Stimulated activated CD4-positive, alpha-beta T cell treated with anti-CD3 and anti-CD28 coated beads, Interleukin-4, amount 100 ng/mL, for 1 hour (primary cell): ENCODE measurements around the gene CRAMP1.
"Not testable (repeated sequence)": the region's sequence is repeated elsewhere in the genome, so short reads cannot be mapped to it uniquely, and the experiment has no call there.

Experiments used
- DNase-seq: peaks from one replicate; pipeline ENCODE4 v3.0.0-alpha.2; 2020

Gene CRAMP1

GRCh38 chr16:1612320-1613111 is at the start of gene CRAMP1:
Gene CRAMP1, plus strand, starts transcription at chr16:1612360. Its CDS starts 2,280 bp downstream, at chr16:1614640.
- DNase-seq, result peak; percentile 14

DNA sequence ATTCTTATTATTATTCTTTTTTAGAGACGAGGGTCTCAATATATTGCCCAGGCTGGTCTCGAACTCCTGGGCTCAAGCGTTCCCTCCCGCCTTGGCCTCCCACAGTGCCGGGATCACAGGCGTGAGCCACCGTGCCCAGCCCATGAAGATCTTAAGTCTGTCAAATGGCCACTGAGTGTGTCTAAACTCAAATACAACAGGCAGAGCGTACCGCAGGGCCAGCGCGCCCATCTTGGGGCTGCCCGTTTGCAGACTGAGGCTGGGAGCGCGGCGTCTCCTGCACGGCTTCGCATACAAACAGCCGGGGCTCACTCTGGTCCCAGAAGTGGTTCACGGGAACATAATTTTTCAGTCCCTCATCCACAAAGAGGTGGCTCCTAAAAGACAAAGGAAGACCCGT is 48.4 kb upstream of the CRAMP1 start:
- no peak for DNase-seq

- DNase-seq, result no peak
These were observed 47.8 kb upstream of the CRAMP1 start for GRCh38 chr16:1564325-1564724.

DNA sequence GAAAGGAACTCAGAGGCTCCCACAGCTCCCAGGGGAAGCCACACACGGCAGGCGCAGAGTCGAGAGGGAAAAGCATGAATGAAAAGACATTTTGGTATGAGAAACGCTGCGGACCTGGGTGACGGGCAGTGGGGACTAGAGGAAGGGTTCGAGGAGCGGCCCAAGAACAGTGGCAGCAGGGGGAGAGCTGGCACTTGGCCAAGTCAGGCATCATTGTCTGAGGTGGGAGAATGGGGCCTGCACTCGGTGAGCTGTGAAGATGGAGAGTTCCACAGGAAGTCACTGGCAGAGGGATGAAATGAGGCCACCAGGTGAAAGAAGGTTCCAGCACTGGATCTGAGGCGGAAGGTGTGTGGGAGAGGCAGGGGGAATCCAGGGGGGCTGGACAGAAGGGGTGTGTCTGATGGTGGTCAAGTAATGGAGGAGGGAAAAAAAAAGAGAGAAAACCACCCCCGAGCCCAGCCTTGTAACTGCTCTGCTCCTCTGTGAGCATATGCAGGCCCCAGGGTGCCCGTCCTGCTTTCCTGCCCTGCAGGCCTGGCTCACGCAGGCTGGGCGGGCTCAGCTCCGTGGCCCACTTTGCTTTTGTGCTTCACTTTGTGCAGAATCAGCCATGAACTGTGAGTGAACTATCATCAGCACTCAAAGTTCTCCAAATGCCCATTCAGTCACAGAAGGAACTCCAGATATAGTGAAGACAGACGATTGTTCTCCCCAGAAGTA is 46.9 kb upstream of the CRAMP1 start:
- no peak for DNase-seq

DNA sequence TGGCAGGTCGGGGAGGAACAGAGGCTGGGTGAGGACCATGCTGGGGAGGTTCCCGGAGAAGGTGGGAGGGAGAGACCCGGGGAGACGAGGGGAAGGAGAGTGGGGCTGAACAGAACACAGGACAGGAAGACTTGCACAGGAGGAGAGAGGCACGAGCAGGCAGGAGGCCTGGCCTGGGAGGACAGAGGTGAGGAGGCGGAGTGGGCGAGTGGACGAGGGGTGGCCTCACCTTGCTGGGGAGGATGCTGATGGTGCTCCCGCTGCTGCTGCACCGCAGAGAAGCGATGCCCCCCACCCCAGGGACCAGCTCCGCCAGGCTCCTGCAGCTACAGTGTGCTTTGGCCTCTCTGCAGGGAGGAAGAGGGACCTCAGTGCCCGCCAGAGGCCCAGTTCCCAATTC is 44.2 kb upstream of the CRAMP1 start:
- DNase-seq, result no peak

DNA sequence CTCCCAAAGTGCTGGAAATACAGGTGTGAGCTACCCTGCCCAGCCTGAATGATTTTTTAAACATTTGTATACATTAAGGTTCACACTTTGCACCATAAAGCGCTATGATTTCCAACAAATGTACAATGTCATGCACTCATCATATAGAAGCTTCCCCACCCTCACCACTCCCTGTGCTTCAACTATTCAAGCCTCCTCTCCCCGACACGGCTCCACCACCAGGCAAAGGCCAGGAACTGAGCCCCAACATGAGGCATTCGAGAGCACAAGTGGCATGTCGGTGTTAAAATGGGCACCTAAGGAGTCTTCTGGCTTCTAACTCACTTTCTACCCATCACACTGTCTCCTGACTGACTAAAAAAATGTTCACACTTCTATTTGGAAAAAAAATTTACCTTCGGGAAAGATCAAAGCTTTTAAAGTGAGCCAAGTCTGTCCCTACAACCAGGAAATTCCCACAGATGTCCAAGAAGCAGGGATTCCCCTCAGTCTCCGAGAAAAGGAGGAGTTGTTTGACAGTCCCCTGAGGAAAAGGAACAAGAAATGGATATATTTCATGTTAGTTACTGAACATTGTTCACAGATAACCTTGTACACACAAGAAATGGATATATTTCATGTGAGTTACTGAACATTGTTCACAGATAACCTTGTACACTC is 41.0 kb upstream of the CRAMP1 start:
- DNase-seq, result no peak

- DNase-seq, result no peak
These were observed 39.5 kb upstream of the CRAMP1 start for GRCh38 chr16:1572673-1573072.

- no peak for DNase-seq
These were observed 38.9 kb upstream of the CRAMP1 start for GRCh38 chr16:1573301-1573700.

DNA sequence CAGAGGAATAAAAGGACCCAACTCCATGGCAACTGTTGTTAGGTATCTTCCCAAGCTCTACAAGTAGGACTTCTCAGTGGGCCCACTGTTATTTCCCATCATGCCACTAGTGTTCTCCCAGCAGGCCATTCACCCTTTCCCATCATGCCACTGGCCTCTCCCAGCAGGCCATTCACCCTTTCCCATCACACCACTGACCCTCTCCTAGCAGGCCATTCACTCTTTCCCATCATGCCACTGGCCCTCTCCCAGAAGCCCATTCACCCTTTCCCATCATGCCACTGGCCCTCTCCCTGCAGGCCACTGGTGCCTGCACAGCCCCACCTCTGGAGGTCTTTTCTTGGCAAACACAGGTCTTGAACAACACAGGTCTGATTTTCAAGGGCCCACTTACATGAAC is 36.6 kb upstream of the CRAMP1 start:
- DNase-seq, result no peak

- DNase-seq, result no peak
These were observed 32.9 kb upstream of the CRAMP1 start for GRCh38 chr16:1579214-1579613.

DNA sequence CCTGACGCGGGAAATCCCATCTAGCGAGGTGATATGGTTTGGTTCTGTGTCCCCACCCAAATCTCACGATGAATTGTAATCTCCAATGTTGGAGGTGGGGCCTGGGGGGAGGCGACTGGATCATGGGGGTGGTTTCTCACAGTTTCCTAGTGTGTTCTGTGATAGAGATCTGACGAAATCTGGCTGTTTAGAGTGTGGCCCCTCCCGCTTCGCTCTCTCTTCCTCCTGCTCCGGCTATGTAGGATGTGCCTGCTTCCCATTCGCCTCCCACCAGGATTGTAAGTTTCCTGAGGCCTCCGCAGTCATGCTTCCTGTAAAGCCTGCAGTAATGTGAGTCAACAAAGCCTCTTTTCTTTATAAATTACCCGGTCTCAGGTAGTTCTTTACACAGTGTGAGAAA is 31.9 kb upstream of the CRAMP1 start:
- no peak for DNase-seq

- no peak for DNase-seq
These were observed 31.2 kb upstream of the CRAMP1 start for GRCh38 chr16:1580956-1581355.

DNA sequence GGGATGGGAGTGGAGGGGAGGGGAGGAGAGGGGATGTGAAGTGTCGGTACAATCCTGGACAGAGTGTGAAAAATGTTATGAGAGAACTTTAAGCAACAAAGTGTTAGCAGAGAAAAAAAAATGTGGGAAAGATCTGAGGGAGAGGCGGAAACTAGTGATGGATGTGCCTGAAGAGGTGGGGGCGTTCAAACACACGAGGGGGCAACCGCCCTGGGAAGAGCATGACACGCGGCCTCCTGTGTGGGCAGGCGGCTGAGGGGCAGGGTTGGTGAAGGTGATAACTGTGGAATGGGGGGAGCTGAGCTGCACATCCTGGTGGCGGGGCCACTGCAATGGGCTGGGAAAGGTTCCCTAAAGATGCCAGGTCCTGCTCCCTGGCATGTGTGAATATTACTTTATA is 30.4 kb upstream of the CRAMP1 start:
- DNase-seq, result no peak

DNA sequence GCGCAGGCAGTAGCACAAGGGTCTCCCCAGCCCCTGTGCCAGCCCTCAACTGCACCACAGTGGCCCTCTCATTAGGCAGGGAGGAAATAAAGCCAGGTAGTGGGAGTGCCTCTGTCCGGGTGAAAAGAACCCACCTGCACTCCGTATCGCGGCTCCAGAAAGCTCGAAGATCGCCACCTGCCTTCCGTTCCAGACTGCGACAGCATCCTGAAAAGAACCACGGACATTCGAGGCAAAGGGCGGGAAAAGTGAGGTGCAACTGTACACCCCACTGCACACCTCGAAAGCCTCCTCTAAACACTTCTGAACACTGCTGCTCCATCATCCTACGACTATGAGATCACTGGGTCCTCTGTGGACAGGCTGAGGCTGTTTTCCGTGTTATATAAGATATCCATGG is 29.0 kb upstream of the CRAMP1 start:
- DNase-seq, result no peak

DNA sequence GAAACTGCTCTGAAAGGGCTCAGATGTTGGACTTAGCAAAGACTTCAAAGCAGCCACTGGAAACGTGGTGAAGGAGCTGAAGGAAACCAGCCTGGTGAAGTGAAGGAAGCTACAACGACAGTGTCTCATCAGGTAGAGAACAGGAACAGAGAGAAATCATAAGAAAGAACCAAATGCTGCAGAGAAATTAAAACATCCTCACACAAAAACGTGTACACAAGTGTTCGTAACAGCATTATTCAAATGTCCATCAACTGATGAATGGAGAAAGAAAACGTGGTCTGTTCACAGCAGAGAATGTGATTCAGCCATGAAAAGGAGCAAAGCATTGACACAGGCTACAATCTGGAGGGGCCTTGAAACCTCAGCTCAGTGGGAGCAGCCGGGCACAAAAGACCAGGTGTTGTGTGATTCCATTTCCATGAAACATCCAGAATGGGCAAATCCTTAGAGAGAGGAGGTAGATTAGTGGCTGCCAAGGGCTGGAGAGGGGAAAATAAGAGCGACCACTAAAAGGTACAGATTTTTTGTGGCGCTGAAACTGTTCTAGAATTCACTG is 27.2 kb upstream of the CRAMP1 start:
- DNase-seq, result no peak

- DNase-seq, result no peak
These were observed 21.8 kb upstream of the CRAMP1 start for GRCh38 chr16:1590366-1590765.

- DNase-seq, result no peak
These were observed 21.0 kb upstream of the CRAMP1 start for GRCh38 chr16:1590930-1591705.

GRCh38 chr16:1592446-1592845 is 19.7 kb upstream of the CRAMP1 start:
- DNase-seq, result no peak

- not testable (repeated sequence) for DNase-seq
These were observed 16.6 kb upstream of the CRAMP1 start for GRCh38 chr16:1595511-1595910.

DNA sequence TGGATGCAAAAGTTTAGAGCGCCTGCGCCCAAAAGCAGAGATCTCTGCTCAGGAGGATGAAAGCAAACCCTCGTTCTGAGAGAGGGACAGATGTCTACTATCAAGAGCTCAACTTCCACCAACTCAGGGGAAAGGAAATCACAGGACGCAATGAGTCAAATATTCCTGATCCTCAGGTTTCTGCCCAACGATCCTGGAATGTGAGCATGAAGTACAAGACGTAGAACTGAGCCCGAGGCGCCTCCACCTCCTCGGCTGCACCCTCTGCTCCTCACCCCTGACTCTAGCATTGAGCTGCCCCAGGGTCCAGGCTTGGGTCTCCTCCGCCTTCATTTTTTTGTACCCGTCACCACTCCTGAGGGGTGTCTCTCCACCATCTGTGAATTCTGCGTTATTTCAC is 15.6 kb upstream of the CRAMP1 start:
- no peak for DNase-seq

DNA sequence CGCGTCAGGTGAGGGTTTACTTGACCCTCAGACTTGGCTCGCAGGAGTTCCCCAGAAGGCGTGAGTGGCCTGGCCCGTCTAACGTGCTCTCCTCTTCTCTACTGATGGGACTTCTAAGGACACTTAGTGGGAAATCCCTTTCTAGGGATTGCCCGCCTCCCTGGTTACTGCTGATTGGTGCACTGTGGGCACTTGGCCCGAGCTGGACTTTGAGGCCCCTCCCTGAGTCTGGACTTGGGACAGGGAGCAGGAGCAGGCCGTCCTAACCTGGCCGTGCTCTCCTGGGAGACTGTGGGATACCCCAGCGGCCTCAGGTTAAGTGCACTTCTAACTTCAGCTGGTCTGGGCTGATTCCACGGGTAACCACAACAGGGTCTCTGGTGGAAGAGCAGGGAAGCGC is 15.0 kb upstream of the CRAMP1 start:
- DNase-seq, result no peak

DNA sequence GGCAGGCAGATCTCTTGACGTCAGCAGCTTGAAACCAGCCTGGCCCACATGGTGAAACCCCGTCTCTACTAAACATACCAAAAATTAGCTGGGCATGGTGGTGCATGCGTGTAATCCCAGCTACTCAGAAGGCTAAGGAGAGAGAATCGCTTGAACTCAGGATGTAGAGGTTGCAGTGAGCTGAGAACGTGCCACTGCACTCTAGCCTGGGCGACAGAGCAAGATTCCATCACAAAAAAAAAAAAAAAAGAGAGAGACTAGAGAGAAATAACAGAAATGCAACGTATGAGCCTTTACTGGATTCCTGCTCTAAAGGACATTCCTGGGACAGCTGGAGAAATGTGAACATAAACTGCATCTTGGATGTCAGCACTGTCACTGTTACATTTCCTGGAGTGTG is 11.1 kb upstream of the CRAMP1 start:
- DNase-seq, result no peak

- no peak for DNase-seq
These were observed 10.7 kb upstream of the CRAMP1 start for GRCh38 chr16:1601489-1601888.
